ENCODE measurements around the gene SLC1A2.

- TF ChIP-seq CTCF (IDR thresholded peaks at IDR 0.05; ENCODE audit: insufficient read depth, low read depth, low read length) (no peak), EZH2 (IDR thresholded peaks at IDR 0.05; ENCODE audit: insufficient read depth, low read length) (no peak)
Measured at GRCh38 chr11:35336726-35337125, 82.6 kb downstream of the SLC1A2 start.
